Astrocyte (in vitro differentiated cells and primary cell): ENCODE data around the gene RRAS. TPM values are rescaled to one million over a fixed set of nuclear protein-coding genes. Genes with fewer than 3 reads are reported as not detected.
A peak's percentile ranks its signal among the peaks of the same experiment; 100 is the strongest.

ENCODE experiments used
- DNase-seq: peaks from one replicate; pipeline ENCODE4 v3.0.0-alpha.2; 2010; ENCODE audit warnings: low read depth
- FAIRE-seq: peaks from 2 replicates; lab custom pipeline; 2011; peaks lifted over from hg19 to GRCh38; lab: Jason Lieb, UNC
- H2AFZ ChIP-seq: 2 replicates; pipeline ENCODE4 v1.6.0; 2012; ENCODE audit warnings: low read depth, low read length, inconsistent platforms
- H3K27ac ChIP-seq: 2 replicates; pipeline ENCODE4 v1.5.1; 2011; ENCODE audit warnings: low read depth, low read length, inconsistent platforms
- H3K27me3 ChIP-seq: 2 replicates; pipeline ENCODE4 v1.6.0; 2011; ENCODE audit warnings: low read length, inconsistent platforms; ENCODE audit not compliant: insufficient read depth
- H3K36me3 ChIP-seq: 2 replicates; pipeline ENCODE4 v1.5.1; 2011; ENCODE audit warnings: low read length, inconsistent platforms; ENCODE audit not compliant: insufficient read depth
- H3K4me1 ChIP-seq: 2 replicates; pipeline ENCODE4 v1.5.1; 2011; ENCODE audit warnings: low read length, inconsistent platforms; ENCODE audit not compliant: insufficient read depth
- H3K4me2 ChIP-seq: 2 replicates; pipeline ENCODE4 v1.6.0; 2012; ENCODE audit warnings: low read length, inconsistent platforms
- H3K4me3 ChIP-seq: 2 replicates; pipeline ENCODE4 v1.5.1; 2011; ENCODE audit warnings: low read depth, mild to moderate bottlenecking, low read length, inconsistent platforms; ENCODE audit not compliant: insufficient read depth
- H3K79me2 ChIP-seq: 2 replicates; pipeline ENCODE4 v1.6.0; 2012; ENCODE audit warnings: mild to moderate bottlenecking, low read length, inconsistent platforms; ENCODE audit not compliant: insufficient read depth
- H3K9ac ChIP-seq: 2 replicates; pipeline ENCODE4 v1.6.0; 2012; ENCODE audit warnings: mild to moderate bottlenecking, low read length, inconsistent platforms
- H3K9me3 ChIP-seq: 2 replicates; pipeline ENCODE4 v1.5.1; 2012; ENCODE audit warnings: low read depth, mild to moderate bottlenecking, low read length, inconsistent platforms; ENCODE audit not compliant: insufficient read depth
- H4K20me1 ChIP-seq: 2 replicates; pipeline ENCODE4 v1.6.0; 2012; ENCODE audit warnings: low read length, inconsistent platforms; ENCODE audit not compliant: insufficient read depth
- H3K27ac Mint-ChIP-seq: one replicate; pipeline ENCODE4 v1.8.0; 2021; ENCODE audit warnings: mild to moderate bottlenecking, mixed read lengths; ENCODE audit not compliant: unreplicated experiment
- H3K27me3 Mint-ChIP-seq: one replicate; pipeline ENCODE4 v1.8.0; 2021; ENCODE audit warnings: low read depth, mixed read lengths; ENCODE audit not compliant: unreplicated experiment
- H3K36me3 Mint-ChIP-seq: one replicate; pipeline ENCODE4 v1.8.0; 2021; ENCODE audit warnings: low read depth, mixed read lengths; ENCODE audit not compliant: unreplicated experiment
- H3K4me1 Mint-ChIP-seq: one replicate; pipeline ENCODE4 v1.8.0; 2021; ENCODE audit warnings: low read depth, mixed read lengths; ENCODE audit not compliant: unreplicated experiment
- H3K4me3 Mint-ChIP-seq: one replicate; pipeline ENCODE4 v1.8.0; 2021; ENCODE audit warnings: mild to moderate bottlenecking, moderate library complexity, mixed read lengths; ENCODE audit not compliant: unreplicated experiment
- H3K9me3 Mint-ChIP-seq: one replicate; pipeline ENCODE4 v1.8.0; 2021; ENCODE audit warnings: mild to moderate bottlenecking, mixed read lengths; ENCODE audit not compliant: unreplicated experiment
- EZH2 ChIP-seq: IDR thresholded peaks from 2 replicates; pipeline ENCODE4 v1.6.1; 2012; ENCODE audit warnings: mild to moderate bottlenecking, low read length, inconsistent platforms; ENCODE audit not compliant: insufficient read depth
- total RNA-seq: library from RNA; stranded (reverse); gene quantifications from 2 replicates; pipeline ENCODE4 v1.2.1, GENCODE V29; 2021
- TF ChIP-seq, protein P1 (sequence below): IDR thresholded peaks from 2 replicates; pipeline ENCODE4 v1.5.1; 2011; ENCODE audit warnings: low read depth, mild to moderate bottlenecking, inconsistent platforms, low read length, moderate library complexity; ENCODE audit not compliant: insufficient read depth

RRAS gene
- total RNA-seq, 1 donor from 2014 or later, result 94.7 TPM

DNA sequence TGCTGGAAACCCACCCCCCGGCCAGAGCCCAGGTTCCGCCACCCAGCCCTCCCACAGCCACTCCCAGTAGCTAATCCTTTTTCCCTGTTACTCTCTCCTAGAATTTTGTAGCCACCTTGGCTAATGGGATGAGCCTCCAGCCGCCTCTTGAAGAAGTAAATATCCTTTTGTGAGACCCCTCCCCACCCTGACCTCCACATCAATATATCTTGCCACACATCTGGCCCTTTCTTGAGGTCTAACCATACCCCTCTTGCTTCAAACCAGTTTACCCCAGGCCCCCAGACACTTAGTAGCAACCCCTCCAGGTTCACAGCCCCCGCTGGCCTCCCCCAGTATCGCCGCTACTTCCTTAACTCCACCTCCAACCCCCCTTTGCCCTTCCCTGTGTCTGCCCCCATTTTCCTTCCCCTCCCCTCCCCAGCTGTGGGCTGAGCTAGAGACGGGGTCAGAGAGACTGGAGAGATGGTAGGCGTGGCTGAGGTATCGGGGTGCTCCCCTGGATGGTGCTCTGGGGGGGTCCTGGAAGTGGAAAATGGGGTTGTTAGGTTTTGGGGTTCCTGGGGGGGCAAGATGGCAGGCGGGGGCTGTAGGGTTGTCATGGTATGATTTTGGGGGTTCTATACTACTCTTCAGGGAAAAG lies 39.9 kb upstream of the RRAS start:
- no peaks in the 10 kb centered on the region for H3K9me3 Mint-ChIP-seq
- TF ChIP-seq, protein P1, sequence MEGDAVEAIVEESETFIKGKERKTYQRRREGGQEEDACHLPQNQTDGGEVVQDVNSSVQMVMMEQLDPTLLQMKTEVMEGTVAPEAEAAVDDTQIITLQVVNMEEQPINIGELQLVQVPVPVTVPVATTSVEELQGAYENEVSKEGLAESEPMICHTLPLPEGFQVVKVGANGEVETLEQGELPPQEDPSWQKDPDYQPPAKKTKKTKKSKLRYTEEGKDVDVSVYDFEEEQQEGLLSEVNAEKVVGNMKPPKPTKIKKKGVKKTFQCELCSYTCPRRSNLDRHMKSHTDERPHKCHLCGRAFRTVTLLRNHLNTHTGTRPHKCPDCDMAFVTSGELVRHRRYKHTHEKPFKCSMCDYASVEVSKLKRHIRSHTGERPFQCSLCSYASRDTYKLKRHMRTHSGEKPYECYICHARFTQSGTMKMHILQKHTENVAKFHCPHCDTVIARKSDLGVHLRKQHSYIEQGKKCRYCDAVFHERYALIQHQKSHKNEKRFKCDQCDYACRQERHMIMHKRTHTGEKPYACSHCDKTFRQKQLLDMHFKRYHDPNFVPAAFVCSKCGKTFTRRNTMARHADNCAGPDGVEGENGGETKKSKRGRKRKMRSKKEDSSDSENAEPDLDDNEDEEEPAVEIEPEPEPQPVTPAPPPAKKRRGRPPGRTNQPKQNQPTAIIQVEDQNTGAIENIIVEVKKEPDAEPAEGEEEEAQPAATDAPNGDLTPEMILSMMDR, result no peak
- no peak for TF ChIP-seq EZH2
- Histone ChIP-seq H3K9me3 (no peaks in the 10 kb centered on the region), H3K79me2 (peaks cover 57% of the 10 kb centered on the region), H3K27me3 (no peaks in the 10 kb centered on the region), H3K27ac (no peak overlapping the region), H3K4me3 (no peak overlapping the region), H2AFZ (no peak overlapping the region), H3K9ac (peak overlapping the region; percentile 61), H3K4me1 (peaks cover 18% of the 10 kb centered on the region), H3K36me3 (peaks cover 10% of the 10 kb centered on the region), H3K4me2 (peak overlapping the region; percentile 93), H4K20me1 (peaks cover 64% of the 10 kb centered on the region)
- peaks cover 6% of the 10 kb centered on the region for H3K4me1 Mint-ChIP-seq
- FAIRE-seq (no peak), DNase-seq (no peak)
- H3K4me3 Mint-ChIP-seq, result peak overlapping the region; percentile 75
- no peaks in the 10 kb centered on the region for H3K27me3 Mint-ChIP-seq
- H3K27ac Mint-ChIP-seq, result peak overlapping the region; percentile 86
- peaks cover 9% of the 10 kb centered on the region for H3K36me3 Mint-ChIP-seq

DNA sequence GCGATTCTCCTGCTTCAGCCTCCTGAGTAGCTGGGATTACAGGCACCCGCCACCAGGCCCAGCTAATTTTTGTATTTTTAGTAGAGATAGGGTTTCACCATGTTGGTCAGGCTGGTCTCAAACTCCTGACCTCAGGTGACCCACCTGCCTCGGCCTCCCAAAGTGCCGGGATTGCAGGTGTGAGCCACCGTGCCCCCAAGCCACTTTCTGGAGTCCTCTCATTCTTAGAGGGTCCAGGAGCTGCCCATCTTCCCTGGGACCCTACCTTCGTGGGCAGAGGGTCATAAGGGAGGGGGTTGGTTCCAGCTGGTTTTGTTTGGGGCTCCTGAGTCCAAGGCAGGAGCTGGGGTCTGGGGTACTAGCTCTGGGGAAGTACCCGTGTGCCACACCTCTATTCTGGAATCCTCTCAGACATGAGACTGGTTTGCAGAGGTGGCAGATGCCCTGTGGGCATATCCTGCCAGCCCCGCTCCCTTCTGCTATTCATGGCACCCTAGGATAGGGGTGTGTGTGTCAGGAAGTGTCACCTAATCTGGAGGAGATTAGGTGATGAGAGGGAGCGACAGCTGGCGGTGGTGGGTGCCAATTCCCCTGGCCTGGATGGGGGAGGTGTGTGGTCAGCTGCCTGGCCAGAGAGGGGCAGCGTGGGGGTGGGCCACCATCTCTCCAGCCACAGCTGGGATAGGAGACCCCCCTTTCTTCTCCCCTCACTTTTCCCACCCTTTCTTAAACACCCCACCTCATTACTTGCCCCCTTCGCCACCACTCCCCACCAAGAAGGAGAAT lies 39.2 kb upstream of the RRAS start:
- Mint-ChIP-seq H3K27me3 (no peaks in the 10 kb centered on the region), H3K4me3 (peak overlapping the region; percentile 88), H3K9me3 (no peaks in the 10 kb centered on the region), H3K4me1 (peaks cover 6% of the 10 kb centered on the region), H3K27ac (no peak overlapping the region), H3K36me3 (peaks cover 9% of the 10 kb centered on the region)
- no peak overlapping the region for H3K9ac ChIP-seq
- peaks cover 57% of the 10 kb centered on the region for H3K79me2 ChIP-seq
- no peak overlapping the region for H3K27ac ChIP-seq
- H3K36me3 ChIP-seq, result peaks cover 10% of the 10 kb centered on the region
- DNase-seq (no peak), FAIRE-seq (no peak)
- H3K4me3 ChIP-seq, result no peak overlapping the region
- no peak overlapping the region for H2AFZ ChIP-seq
- H3K4me2 ChIP-seq, result peak overlapping the region; percentile 93
- no peaks in the 10 kb centered on the region for H3K27me3 ChIP-seq
- peaks cover 18% of the 10 kb centered on the region for H3K4me1 ChIP-seq
- TF ChIP-seq, protein P1, result no peak
- TF ChIP-seq EZH2, result no peak
- H4K20me1 ChIP-seq, result peaks cover 59% of the 10 kb centered on the region
- H3K9me3 ChIP-seq, result no peaks in the 10 kb centered on the region
